Right lobe of liver (tissue), 6 donors: Measurements from ENCODE around the gene NEURL3. TPM values are rescaled to one million over a fixed set of nuclear protein-coding genes. Genes with fewer than 3 reads are reported as not detected.

ENCODE experiments used
- ATAC-seq, 4 donors: fragments of 200-7000 bp; cut with Tn5 transposase; one replicate each; pipeline ENCODE4 v1.9.1; 2020; ENCODE audit warnings: mild to moderate bottlenecking in 4 of 4, moderate library complexity in 4 of 4
- DNase-seq, 3 donors: peaks; one replicate each; pipeline ENCODE4 v3.0.0-alpha.2; 2020
- H3K27ac ChIP-seq, 3 donors: fragments of 200-600 bp; one replicate each; pipeline ENCODE4 v1.8.0; 2022
- H3K27me3 ChIP-seq, 2 donors: fragments of 200-600 bp; one replicate each; pipeline ENCODE4 v1.8.0; 2022
- H3K36me3 ChIP-seq, 4 donors: fragments of 200-600 bp; sonication (generic) in 1 of 4; one replicate each; pipeline versions ENCODE4 v1.5.1 to v1.8.0; 2017 to 2022; ENCODE audit warnings: control low read depth in 1 of 4
- H3K4me1 ChIP-seq, 4 donors: fragments of 200-600 bp; sonication (generic) in 1 of 4; one replicate each; pipeline versions ENCODE4 v1.5.1 to v1.8.0; 2017 to 2022; ENCODE audit warnings: control low read depth in 1 of 4
- H3K4me3 ChIP-seq, 3 donors: fragments of 200-600 bp; one replicate each; pipeline ENCODE4 v1.8.0; 2022
- H3K9me3 ChIP-seq, 4 donors: fragments of 200-600 bp; sonication (generic) in 1 of 4; one replicate each; pipeline versions ENCODE4 v1.5.1 to v1.8.0; 2017 to 2022; ENCODE audit warnings: control low read depth in 1 of 4
- POLR2A ChIP-seq: fragments of 450-650 bp; IDR thresholded peaks from one replicate; pipeline ENCODE4 v1.6.1; 2017; ENCODE audit warnings: antibody characterized with exemption, mild to moderate bottlenecking
- WGBS: methylation state at CpG from one replicate; pipeline ENCODE4 v1.1.6; 2018; ENCODE audit warnings: low coverage, low lambda C conversion rate; ENCODE audit not compliant: insufficient coverage; ENCODE audit errors: missing lambda C conversion rate; 5-methylcytosine and 5-hydroxymethylcytosine counted together
- intact Hi-C, 2 donors: fragments of 100-400 bp; cut with DNase I; formaldehyde crosslinking; loops; one replicate each; pipeline versions ENCODE4 v1.11.2 to v1.14.1; 2022
- total RNA-seq, 6 experiments: library from RNA; depleted of rRNA in 2 of 6; stranded (reverse); fragments of >200 nt in 2 of 6; fragmentation: NEBNext Ultra II Directional in 3 of 6; extraction: Animal tissue kit (Norgen Biotek cat#: 25700) in 3 of 6; gene quantifications; one replicate each; pipeline versions ENCODE4 v1.1.0 to v1.2.4, GENCODE V29; 2016 to 2023
- TF ChIP-seq, protein P1 (sequence below), 4 donors: fragments of 200-600 bp in 3 of 4; fragments of 450-650 bp in 1 of 4; IDR thresholded peaks; one replicate each; pipeline versions ENCODE4 v1.5.1 to v1.8.0; 2016 to 2022; ENCODE audit warnings: antibody characterized with exemption in 4 of 4, mild to moderate bottlenecking in 2 of 4
- donor health status: DM: no; HTN: yes; CAD: no.
- donor health status: DM: no; HTN: no; CAD: no.
- donor health status: DM: no; HTN: no; CAD: no.
- donor health status: DM: no; HTN: yes; CAD: no.
- donor health status: DM: no; HTN: yes; CAD: no.

The NEURL3 gene
- total RNA-seq, 6 experiments from 2014 or later, result 0.23 to 3.0 (median 1.4) TPM

DNA sequence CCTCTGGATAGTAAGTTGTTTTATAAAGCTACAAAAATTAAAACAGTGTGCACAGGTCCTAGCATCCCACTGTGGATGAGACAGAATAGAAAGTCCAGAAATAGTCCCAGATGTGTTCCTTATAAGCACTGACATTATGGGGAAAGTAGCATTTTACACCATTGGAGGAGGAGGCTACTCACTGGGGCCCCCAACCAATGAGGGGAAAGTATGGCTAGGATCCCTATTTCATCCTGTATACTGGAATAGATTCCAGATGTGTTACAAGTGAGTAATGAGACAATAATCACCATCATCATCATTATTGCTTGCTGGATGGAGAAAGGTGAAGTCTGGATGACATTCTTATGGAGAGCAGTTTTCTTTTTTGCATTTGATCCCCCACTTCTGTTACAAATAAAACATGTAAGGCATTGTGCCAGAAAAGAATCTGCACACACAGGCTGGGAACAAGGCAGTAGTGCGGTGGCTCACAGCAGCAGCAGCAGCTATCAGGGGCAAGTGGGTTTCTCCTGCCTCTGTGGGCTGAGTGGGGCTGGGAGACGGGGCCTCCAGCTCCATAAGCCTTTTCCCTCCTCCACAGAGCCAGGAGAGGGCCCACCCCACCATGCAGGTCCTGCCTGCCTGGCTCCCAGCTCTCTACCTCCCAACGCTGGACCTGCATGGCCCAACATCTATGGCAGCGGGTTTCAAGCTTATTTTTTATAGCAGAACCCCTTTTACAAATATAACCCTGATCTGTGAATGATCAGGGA, 36.4 kb upstream of the NEURL3 start:
- intact Hi-C loops, result no loop called here
- H3K4me3 ChIP-seq, result no peak overlapping the region
- 100% methylated on average over 1 of the region's 4 CpGs for WGBS
- DNase-seq (no peak), ATAC-seq (no peak)
- no peak overlapping the region for H3K27ac ChIP-seq
- no peaks in the 10 kb centered on the region for H3K4me1 ChIP-seq
- H3K27me3 ChIP-seq, result no peaks in the 10 kb centered on the region
- no peak for TF ChIP-seq POLR2A
- TF ChIP-seq, protein P1, sequence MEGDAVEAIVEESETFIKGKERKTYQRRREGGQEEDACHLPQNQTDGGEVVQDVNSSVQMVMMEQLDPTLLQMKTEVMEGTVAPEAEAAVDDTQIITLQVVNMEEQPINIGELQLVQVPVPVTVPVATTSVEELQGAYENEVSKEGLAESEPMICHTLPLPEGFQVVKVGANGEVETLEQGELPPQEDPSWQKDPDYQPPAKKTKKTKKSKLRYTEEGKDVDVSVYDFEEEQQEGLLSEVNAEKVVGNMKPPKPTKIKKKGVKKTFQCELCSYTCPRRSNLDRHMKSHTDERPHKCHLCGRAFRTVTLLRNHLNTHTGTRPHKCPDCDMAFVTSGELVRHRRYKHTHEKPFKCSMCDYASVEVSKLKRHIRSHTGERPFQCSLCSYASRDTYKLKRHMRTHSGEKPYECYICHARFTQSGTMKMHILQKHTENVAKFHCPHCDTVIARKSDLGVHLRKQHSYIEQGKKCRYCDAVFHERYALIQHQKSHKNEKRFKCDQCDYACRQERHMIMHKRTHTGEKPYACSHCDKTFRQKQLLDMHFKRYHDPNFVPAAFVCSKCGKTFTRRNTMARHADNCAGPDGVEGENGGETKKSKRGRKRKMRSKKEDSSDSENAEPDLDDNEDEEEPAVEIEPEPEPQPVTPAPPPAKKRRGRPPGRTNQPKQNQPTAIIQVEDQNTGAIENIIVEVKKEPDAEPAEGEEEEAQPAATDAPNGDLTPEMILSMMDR (IDR thresholded peaks at IDR 0.05), result no peak
- no peaks in the 10 kb centered on the region for H3K9me3 ChIP-seq
- H3K36me3 ChIP-seq, result no peaks in the 10 kb centered on the region

DNA sequence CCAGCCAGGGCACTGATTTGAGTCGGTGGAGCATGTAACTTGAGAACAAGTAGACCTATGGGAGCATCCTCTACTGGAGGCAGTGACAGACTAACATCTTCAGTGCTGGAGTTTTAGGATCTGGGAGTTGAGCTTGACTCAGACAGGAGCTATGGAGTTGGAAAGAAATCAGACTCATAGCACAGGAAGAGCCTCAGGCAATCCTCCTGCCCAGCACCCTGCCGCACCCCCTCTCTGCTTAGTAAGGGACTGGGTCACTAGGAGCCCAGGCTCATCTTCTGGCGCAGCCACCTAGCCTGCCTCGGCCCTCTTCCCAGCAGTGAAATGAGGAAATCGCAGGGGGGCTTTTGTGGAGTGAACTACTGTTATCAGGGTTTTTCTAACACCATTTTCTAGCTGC, 35.0 kb upstream of the NEURL3 start:
- no peaks in the 10 kb centered on the region for H3K9me3 ChIP-seq
- 75% methylated on average over 4 of the region's 5 CpGs for WGBS
- no peaks in the 10 kb centered on the region for H3K27me3 ChIP-seq
- H3K4me1 ChIP-seq, result no peaks in the 10 kb centered on the region
- H3K4me3 ChIP-seq, result no peak overlapping the region
- H3K27ac ChIP-seq, result no peak overlapping the region
- TF ChIP-seq POLR2A, result no peak
- TF ChIP-seq, protein P1 (IDR thresholded peaks at IDR 0.05), result no peak
- H3K36me3 ChIP-seq, result no peaks in the 10 kb centered on the region
- ATAC-seq, result no peak
- DNase-seq, result no peak
- intact Hi-C loops, result no loop called here

DNA sequence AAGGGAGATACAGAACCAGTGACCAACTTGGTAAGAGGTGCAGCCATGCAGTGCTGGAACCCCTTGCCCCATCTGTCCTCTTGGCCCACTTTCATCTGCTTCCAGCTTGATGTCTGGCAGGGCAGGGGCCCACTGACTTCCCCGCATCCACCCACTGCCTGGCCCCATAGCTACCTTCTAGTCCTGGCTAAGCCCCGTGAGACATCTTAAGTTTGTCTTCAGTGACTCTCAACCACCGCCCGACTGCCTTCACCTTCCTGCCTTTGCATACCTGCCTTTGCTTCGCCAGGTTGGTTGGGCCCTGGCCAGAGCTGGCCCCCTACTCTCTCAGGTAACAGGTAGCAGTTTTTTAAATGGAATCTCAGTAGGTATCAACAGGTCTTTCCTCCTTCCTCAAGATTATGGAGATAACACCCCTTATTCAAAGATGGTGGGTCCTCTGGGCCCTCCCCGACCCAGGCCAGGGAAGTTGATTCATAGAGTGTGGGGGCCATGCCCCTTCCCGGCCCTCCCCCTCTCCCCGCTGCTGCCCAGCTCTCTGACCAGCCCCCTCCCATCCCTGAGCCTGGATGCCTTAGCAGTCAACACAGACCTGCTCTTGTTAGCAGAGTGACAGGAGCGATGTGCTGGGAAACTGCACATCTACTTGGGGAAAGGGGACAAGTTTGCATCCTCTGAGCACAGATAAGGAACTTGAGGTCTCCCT, 34.2 kb upstream of the NEURL3 start:
- no peak for TF ChIP-seq POLR2A
- TF ChIP-seq, protein P1 (IDR thresholded peaks at IDR 0.05), result no peak
- no peaks in the 10 kb centered on the region for H3K9me3 ChIP-seq
- no peaks in the 10 kb centered on the region for H3K27me3 ChIP-seq
- no peak overlapping the region for H3K27ac ChIP-seq
- ATAC-seq (no peak), DNase-seq (no peak)
- intact Hi-C loops, result no loop called here
- H3K4me1 ChIP-seq, result no peaks in the 10 kb centered on the region
- 75% methylated on average over 8 of the region's 9 CpGs for WGBS
- H3K36me3 ChIP-seq, result no peaks in the 10 kb centered on the region
- no peak overlapping the region for H3K4me3 ChIP-seq

DNA sequence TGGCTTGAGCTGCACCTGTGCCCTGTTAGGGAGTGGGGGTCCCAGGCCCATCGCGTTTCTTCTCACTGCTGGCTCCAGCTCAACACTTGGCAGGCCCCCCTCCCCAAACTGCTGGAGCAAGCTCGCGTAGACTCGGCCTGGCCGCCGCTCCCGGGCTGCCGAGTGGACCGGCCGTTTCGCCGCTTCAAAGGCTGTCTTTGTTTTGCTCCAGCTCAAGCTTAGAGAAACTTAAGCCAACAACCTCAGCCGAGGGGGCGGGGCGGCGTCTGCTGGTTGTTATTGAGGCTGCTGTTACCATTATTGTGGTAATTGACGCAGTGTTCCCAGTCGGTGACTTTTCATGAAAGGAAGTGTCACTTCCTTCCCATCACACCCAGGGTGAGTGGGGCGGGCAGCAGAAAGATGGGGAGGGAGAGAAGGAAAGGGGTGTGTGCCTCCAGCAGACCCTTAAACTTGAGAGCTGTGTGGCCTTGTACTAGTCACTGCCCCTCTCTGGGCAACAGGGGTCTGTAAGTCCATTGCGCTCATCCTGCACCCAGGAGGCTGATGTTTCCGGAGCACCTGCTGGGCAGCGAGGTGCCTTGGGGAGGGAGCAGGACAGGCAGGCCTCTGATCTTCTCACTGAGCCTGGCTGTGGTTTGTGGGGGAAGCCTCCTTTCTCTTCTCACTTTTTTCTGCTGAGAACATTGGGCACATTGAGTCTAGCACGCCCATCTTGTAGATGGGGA, 33.5 kb upstream of the NEURL3 start:
- Histone ChIP-seq H3K27ac (peak overlapping the region; percentile 85 to 98 (median 91)), H3K36me3 (no peaks in the 10 kb centered on the region), H3K4me3 (peak overlapping the region; percentile 90 to 98 (median 91)), H3K27me3 (no peaks in the 10 kb centered on the region), H3K9me3 (no peaks in the 10 kb centered on the region), H3K4me1 (no peaks in the 10 kb centered on the region)
- intact Hi-C loops, result no loop called here
- WGBS, result 43% methylated on average over 8 of the region's 24 CpGs
- ATAC-seq, result peak; percentile 27 to 37 (median 30)
- TF ChIP-seq, protein P1 (IDR thresholded peaks at IDR 0.05), result no peak
- TF ChIP-seq POLR2A, result peak; percentile 47
- peak; percentile 70 to 80 (median 79) for DNase-seq
